ENCODE results near the gene ZNF800.

GRCh38 chr7:127404286-127405072, 12.0 kb upstream of the ZNF800 start:
- TF ChIP-seq POLR2AphosphoS5 (IDR thresholded peaks at IDR 0.05) (no peak), POLR2A (IDR thresholded peaks at IDR 0.05) (no peak)
